HEK293 (cell line): ENCODE measurements around the gene SECISBP2L.

ENCODE experiments used
- CTCF ChIA-PET: fragments of 350-600 bp; formaldehyde crosslinking; extraction: SDS; loops from one replicate; lab custom pipeline; 2021; ENCODE audit warnings: antibody characterized with exemption; lab: Yijun Ruan, JAX
- POLR2A ChIA-PET: fragments of 300-600 bp; formaldehyde crosslinking; extraction: SDS; loops from one replicate; lab custom pipeline; 2020; ENCODE audit warnings: antibody characterized with exemption, inconsistent platforms; lab: Yijun Ruan, JAX
- H3K27ac ChIP-seq: fragments of 200-500 bp; sonication (Bioruptor generic); 2 replicates; pipeline ENCODE4 v1.5.1; 2014; ENCODE audit warnings: low read depth, low read length, control low read depth, inconsistent platforms; ENCODE audit errors: extremely low read depth
- H3K36me3 ChIP-seq, 2 experiments: fragments of 200-500 bp in 1 of 2; sonication (Bioruptor generic) in 1 of 2; 1 replicate in 1 of 2; 2 replicates in 1 of 2; pipeline ENCODE4 v1.5.1; 2014 to 2017; ENCODE audit warnings: inconsistent platforms in 2 of 2, low read length in 2 of 2; ENCODE audit not compliant: control insufficient read depth in 2 of 2, insufficient read depth in 1 of 2
- H3K4me1 ChIP-seq: fragments of 200-500 bp; sonication (Bioruptor generic); 2 replicates; pipeline ENCODE4 v1.5.1; 2014; ENCODE audit warnings: mild to moderate bottlenecking, low read length, inconsistent platforms; ENCODE audit not compliant: control insufficient read depth, insufficient read depth
- H3K4me3 ChIP-seq: 2 replicates; pipeline ENCODE4 v1.5.1; 2011; ENCODE audit warnings: low read depth, mild to moderate bottlenecking, control low read depth, low read length, moderate library complexity
- H3K9me3 ChIP-seq: fragments of 200-500 bp; sonication (Bioruptor generic); 2 replicates; pipeline ENCODE4 v1.5.1; 2014; ENCODE audit warnings: low read depth, low read length, inconsistent platforms; ENCODE audit not compliant: control insufficient read depth, insufficient read depth
- HOXD13 ChIP-seq: sonication (generic); formaldehyde crosslinking; IDR thresholded peaks from 2 replicates; pipeline ENCODE4 v1.8.0; 2022; ENCODE audit warnings: missing genetic modification reagents, borderline replicate concordance
- MZF1 ChIP-seq: fragments of 450-650 bp; formaldehyde crosslinking; IDR thresholded peaks from 2 replicates; pipeline ENCODE4 v1.5.1; 2017; ENCODE audit warnings: missing biosample characterization, missing genetic modification characterization, borderline replicate concordance
- OSR2 ChIP-seq: fragments of 450-650 bp; formaldehyde crosslinking; IDR thresholded peaks from 2 replicates; pipeline ENCODE4 v1.5.1; 2016; ENCODE audit warnings: missing biosample characterization, missing genetic modification characterization
- PRDM1 ChIP-seq: fragments of 450-650 bp; formaldehyde crosslinking; IDR thresholded peaks from 2 replicates; pipeline ENCODE4; 2016; ENCODE audit warnings: missing biosample characterization, missing genetic modification characterization
- REPIN1 ChIP-seq: fragments of 450-650 bp; formaldehyde crosslinking; IDR thresholded peaks from 2 replicates; pipeline ENCODE4 v1.5.1; 2017; ENCODE audit warnings: missing biosample characterization, missing genetic modification characterization, low read depth
- ZBTB11 ChIP-seq: fragments of 450-650 bp; formaldehyde crosslinking; conservative IDR thresholded peaks from 2 replicates; pipeline ENCODE4 v1.5.1; 2016; ENCODE audit warnings: low read depth, missing biosample characterization, missing genetic modification characterization
- ZBTB44 ChIP-seq: fragments of 450-650 bp; IDR thresholded peaks from 2 replicates; pipeline ENCODE4 v1.5.1; 2018; ENCODE audit warnings: missing biosample characterization, mild to moderate bottlenecking, missing genetic modification characterization
- ZBTB48 ChIP-seq: fragments of 450-650 bp; formaldehyde crosslinking; IDR thresholded peaks from 2 replicates; pipeline ENCODE4 v1.5.1; 2016; ENCODE audit warnings: missing biosample characterization, missing genetic modification characterization
- ZNF223 ChIP-seq: fragments of 450-650 bp; formaldehyde crosslinking; IDR thresholded peaks from 2 replicates; pipeline ENCODE4 v1.5.1; 2016; ENCODE audit warnings: missing biosample characterization, missing genetic modification characterization
- ZNF394 ChIP-seq: fragments of 450-650 bp; formaldehyde crosslinking; IDR thresholded peaks from 2 replicates; pipeline ENCODE4 v1.5.1; 2016; ENCODE audit warnings: missing biosample characterization, missing genetic modification characterization, mild to moderate bottlenecking, moderate library complexity, borderline replicate concordance
- ZNF416 ChIP-seq: fragments of 450-650 bp; formaldehyde crosslinking; IDR thresholded peaks from 2 replicates; pipeline ENCODE4 v1.5.1; 2016; ENCODE audit warnings: missing biosample characterization, missing genetic modification characterization
- ZNF423 ChIP-seq: fragments of 450-650 bp; formaldehyde crosslinking; IDR thresholded peaks from 2 replicates; pipeline ENCODE4 v1.5.1; 2016; ENCODE audit warnings: missing biosample characterization, missing genetic modification characterization
- ZNF473 ChIP-seq: fragments of 450-650 bp; formaldehyde crosslinking; IDR thresholded peaks from 2 replicates; pipeline ENCODE4 v1.5.1; 2017; ENCODE audit warnings: missing biosample characterization, missing genetic modification characterization
- ZNF518A ChIP-seq: fragments of 450-650 bp; formaldehyde crosslinking; conservative IDR thresholded peaks from 2 replicates; pipeline ENCODE4 v1.5.1; 2016; ENCODE audit warnings: low read depth, missing biosample characterization, missing genetic modification characterization
- ZNF529 ChIP-seq: fragments of 450-650 bp; formaldehyde crosslinking; IDR thresholded peaks from 2 replicates; pipeline ENCODE4 v1.5.1; 2017; ENCODE audit warnings: missing genetic modification characterization, missing biosample characterization; ENCODE audit not compliant: insufficient replicate concordance
- ZNF548 ChIP-seq: fragments of 450-650 bp; formaldehyde crosslinking; IDR thresholded peaks from 2 replicates; pipeline ENCODE4 v1.5.1; 2016; ENCODE audit warnings: missing biosample characterization, missing genetic modification characterization
- ZNF558 ChIP-seq: fragments of 450-650 bp; formaldehyde crosslinking; IDR thresholded peaks from 2 replicates; pipeline ENCODE4 v1.5.1; 2016; ENCODE audit warnings: missing biosample characterization, missing genetic modification characterization
- ZNF571 ChIP-seq: fragments of 450-650 bp; formaldehyde crosslinking; IDR thresholded peaks from 2 replicates; pipeline ENCODE4 v1.5.0; 2017; ENCODE audit warnings: missing biosample characterization, missing genetic modification characterization
- ZNF596 ChIP-seq: fragments of 450-650 bp; IDR thresholded peaks from 2 replicates; pipeline ENCODE4 v1.5.0; 2018; ENCODE audit warnings: missing biosample characterization, mild to moderate bottlenecking, missing genetic modification characterization, moderate library complexity
- ZNF785 ChIP-seq: fragments of 450-650 bp; formaldehyde crosslinking; IDR thresholded peaks from 2 replicates; pipeline ENCODE4 v1.5.1; 2016; ENCODE audit warnings: missing biosample characterization, missing genetic modification characterization
- ZNF830 ChIP-seq: fragments of 450-650 bp; IDR thresholded peaks from 2 replicates; pipeline ENCODE4 v1.5.0; 2018; ENCODE audit warnings: missing biosample characterization, missing genetic modification characterization, low read depth, mild to moderate bottlenecking, moderate library complexity
- ZSCAN23 ChIP-seq: fragments of 450-650 bp; formaldehyde crosslinking; IDR thresholded peaks from 2 replicates; pipeline ENCODE4 v1.5.1; 2016; ENCODE audit warnings: missing biosample characterization, missing genetic modification characterization
- ZXDB ChIP-seq: fragments of 450-650 bp; formaldehyde crosslinking; IDR thresholded peaks from 2 replicates; pipeline ENCODE4 v1.5.1; 2016; ENCODE audit warnings: missing biosample characterization, missing genetic modification characterization
- TF ChIP-seq, protein P1 (sequence below): fragments of 450-650 bp; formaldehyde crosslinking; IDR thresholded peaks from 2 replicates; pipeline ENCODE4 v1.5.1; 2016; ENCODE audit warnings: missing biosample characterization, missing genetic modification characterization

Gene SECISBP2L

GRCh38 chr15:49064884-49065283 lies 18.6 kb upstream of the SECISBP2L start:
- ChIA-PET POLR2A (no interaction called here), CTCF (no interaction called here)
- no peaks in the 10 kb centered on the region for H3K36me3 ChIP-seq
- H3K4me3 ChIP-seq: no peak overlapping the region
- no peaks in the 10 kb centered on the region for H3K4me1 ChIP-seq
- H3K9me3 ChIP-seq: no peaks in the 10 kb centered on the region
- H3K27ac ChIP-seq: no peak overlapping the region
- TF ChIP-seq ZSCAN23 (no peak), HOXD13 (CRISPR knock-in tag) (no peak), REPIN1 (tag by site-specific recombination) (no peak), ZNF529 (no peak), ZNF830 (tag by site-specific recombination) (no peak), ZNF394 (tag by site-specific recombination) (no peak), ZNF596 (tag by site-specific recombination) (no peak), OSR2 (no peak), ZNF416 (no peak), ZNF423 (tag by site-specific recombination) (no peak), ZBTB11 (tag by site-specific recombination) (no peak), MZF1 (tag by site-specific recombination) (no peak), ZXDB (tag by site-specific recombination) (no peak), ZNF223 (tag by site-specific recombination) (no peak), ZBTB44 (tag by site-specific recombination) (no peak), PRDM1 (tag by site-specific recombination) (no peak)
- TF ChIP-seq, protein P1, sequence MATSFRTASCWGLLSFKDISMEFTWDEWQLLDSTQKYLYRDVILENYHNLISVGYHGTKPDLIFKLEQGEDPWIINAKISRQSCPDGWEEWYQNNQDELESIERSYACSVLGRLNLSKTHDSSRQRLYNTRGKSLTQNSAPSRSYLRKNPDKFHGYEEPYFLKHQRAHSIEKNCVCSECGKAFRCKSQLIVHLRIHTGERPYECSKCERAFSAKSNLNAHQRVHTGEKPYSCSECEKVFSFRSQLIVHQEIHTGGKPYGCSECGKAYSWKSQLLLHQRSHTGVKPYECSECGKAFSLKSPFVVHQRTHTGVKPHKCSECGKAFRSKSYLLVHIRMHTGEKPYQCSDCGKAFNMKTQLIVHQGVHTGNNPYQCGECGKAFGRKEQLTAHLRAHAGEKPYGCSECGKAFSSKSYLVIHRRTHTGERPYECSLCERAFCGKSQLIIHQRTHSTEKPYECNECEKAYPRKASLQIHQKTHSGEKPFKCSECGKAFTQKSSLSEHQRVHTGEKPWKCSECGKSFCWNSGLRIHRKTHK: no peak

GRCh38 chr15:49064281-49064653 lies 18.0 kb upstream of the SECISBP2L start:
- H3K27ac ChIP-seq: no peak overlapping the region
- POLR2A ChIA-PET: no interaction called here
- TF ChIP-seq ZNF473 (tag by site-specific recombination): no peak
- TF ChIP-seq ZNF518A: no peak
- TF ChIP-seq ZNF548 (tag by site-specific recombination): no peak
- TF ChIP-seq ZNF558 (tag by site-specific recombination): no peak
- no peak for TF ChIP-seq REPIN1 (tag by site-specific recombination)
- TF ChIP-seq ZBTB48: no peak
- TF ChIP-seq ZNF785 (tag by site-specific recombination): no peak
- TF ChIP-seq ZNF571 (tag by site-specific recombination): no peak
- H3K4me3 ChIP-seq: no peak overlapping the region
- CTCF ChIA-PET: no interaction called here
- H3K4me1 ChIP-seq: no peaks in the 10 kb centered on the region
- H3K36me3 ChIP-seq: no peaks in the 10 kb centered on the region
- no peaks in the 10 kb centered on the region for H3K9me3 ChIP-seq
